ENCODE results near the gene ADGRA1. TPM values are rescaled to one million over a fixed set of nuclear protein-coding genes. Genes with fewer than 3 reads are reported as not detected.

Gene ADGRA1
- total RNA-seq, 2 experiments from 2014 or later, result not detected

DNA sequence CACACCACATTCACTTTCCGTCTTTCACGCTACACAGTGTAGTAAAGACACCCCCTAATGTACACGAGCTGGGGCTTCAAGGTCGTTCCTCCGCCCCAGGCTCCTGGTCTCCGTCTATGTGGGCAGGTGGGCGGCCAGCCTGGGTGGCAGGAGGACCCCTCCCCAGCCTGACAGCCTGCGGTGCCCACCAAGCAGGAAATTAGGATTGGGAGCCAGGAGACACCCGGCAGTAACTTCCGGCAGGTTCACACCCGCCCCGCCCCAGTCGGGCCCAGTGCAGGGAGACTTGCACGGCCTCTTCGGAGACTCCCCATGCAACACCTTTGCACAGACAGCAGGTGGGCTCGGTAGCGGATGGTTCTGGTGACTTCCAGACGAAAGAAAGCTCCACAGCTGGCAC lies 27.7 kb upstream of the ADGRA1 start:
- Mint-ChIP-seq H3K27ac (no peak overlapping the region), H3K27me3 (no peaks in the 10 kb centered on the region), H3K9me3 (no peaks in the 10 kb centered on the region), H3K4me1 (peaks cover 14% of the 10 kb centered on the region), H3K4me3 (no peak overlapping the region), H3K36me3 (ENCODE audit: low read depth) (no peaks in the 10 kb centered on the region)
- ChIA-PET POLR2A (no interaction called here), CTCF (interaction anchor here (1.2 kb wide), 1 partner anchor 13 kb away, joined by 5 read pairs; no protein-coding TSS in a partner anchor)
- no peak for DNase-seq

GRCh38 chr10:133060466-133060865 lies 27.3 kb upstream of the ADGRA1 start:
- H3K36me3 Mint-ChIP-seq (ENCODE audit: low read depth), result no peaks in the 10 kb centered on the region
- peaks cover 14% of the 10 kb centered on the region for H3K4me1 Mint-ChIP-seq
- ChIA-PET CTCF (interaction anchor here (1.2 kb wide), 1 partner anchor 14 kb away, joined by 5 read pairs; no protein-coding TSS in a partner anchor), POLR2A (no interaction called here)
- no peak overlapping the region for H3K27ac Mint-ChIP-seq
- no peak overlapping the region for H3K4me3 Mint-ChIP-seq
- DNase-seq, result no peak
- no peaks in the 10 kb centered on the region for H3K27me3 Mint-ChIP-seq
- no peaks in the 10 kb centered on the region for H3K9me3 Mint-ChIP-seq

GRCh38 chr10:133060881-133061280 lies 26.8 kb upstream of the ADGRA1 start:
- Mint-ChIP-seq H3K27ac (no peak overlapping the region), H3K27me3 (no peaks in the 10 kb centered on the region)
- POLR2A ChIA-PET, result no interaction called here

DNA sequence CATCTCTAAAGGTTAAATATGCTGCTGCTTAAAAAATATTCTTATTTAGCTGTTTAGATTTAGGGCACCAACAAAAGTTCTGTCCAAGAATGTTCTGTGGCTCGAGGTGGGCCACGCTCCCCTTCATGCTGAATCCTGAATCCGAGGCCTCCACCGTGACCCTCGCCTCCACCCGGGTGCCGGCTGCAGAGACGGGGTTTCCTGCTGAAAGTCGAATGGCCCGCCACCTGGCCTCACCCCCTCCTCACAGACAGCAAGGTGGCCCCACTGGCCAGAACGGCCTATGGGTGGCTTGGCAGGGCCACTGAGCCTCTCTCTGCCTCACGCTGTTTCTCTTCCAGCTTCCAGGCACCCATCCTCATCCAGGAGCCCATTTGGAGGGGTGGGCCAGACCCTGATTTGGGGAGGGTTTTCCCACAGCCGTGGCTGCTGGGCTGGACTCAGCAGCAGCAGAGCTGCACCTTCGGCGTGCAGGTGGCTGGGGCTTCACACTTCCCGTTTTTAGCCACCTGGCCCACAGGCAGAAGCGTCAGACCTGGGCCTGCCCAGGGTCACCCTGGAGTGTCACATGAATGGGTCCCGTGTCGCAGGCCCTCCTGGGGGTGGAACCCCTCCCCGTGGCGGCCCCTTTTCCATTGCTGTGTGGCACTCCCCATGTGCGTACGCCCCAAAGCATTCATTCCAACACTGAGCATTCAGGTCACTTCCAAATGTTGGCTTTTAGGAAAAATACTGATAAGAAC lies 26.3 kb upstream of the ADGRA1 start:
- DNase-seq, result no peak
- Mint-ChIP-seq H3K4me3 (no peak overlapping the region), H3K4me1 (peaks cover 14% of the 10 kb centered on the region), H3K27me3 (no peaks in the 10 kb centered on the region), H3K36me3 (ENCODE audit: low read depth) (no peaks in the 10 kb centered on the region), H3K9me3 (no peaks in the 10 kb centered on the region), H3K27ac (no peak overlapping the region)
- POLR2A ChIA-PET, result no interaction called here
- CTCF ChIA-PET, result no interaction called here

More at GRCh38 chr10:133060881-133061280, 26.8 kb upstream of the ADGRA1 start:
- H3K36me3 Mint-ChIP-seq (ENCODE audit: low read depth), result no peaks in the 10 kb centered on the region
- CTCF ChIA-PET, result no interaction called here
- no peaks in the 10 kb centered on the region for H3K9me3 Mint-ChIP-seq
- peaks cover 14% of the 10 kb centered on the region for H3K4me1 Mint-ChIP-seq
- H3K4me3 Mint-ChIP-seq, result no peak overlapping the region
- no peak for DNase-seq

- Mint-ChIP-seq H3K4me3 (no peak overlapping the region), H3K4me1 (peaks cover 14% of the 10 kb centered on the region), H3K27me3 (no peaks in the 10 kb centered on the region), H3K27ac (no peak overlapping the region), H3K36me3 (ENCODE audit: low read depth) (no peaks in the 10 kb centered on the region), H3K9me3 (no peaks in the 10 kb centered on the region)
- ChIA-PET POLR2A (no interaction called here), CTCF (no interaction called here)
- DNase-seq, result no peak
These were observed 25.6 kb upstream of the ADGRA1 start for GRCh38 chr10:133062085-133062484.

GRCh38 chr10:133062635-133063034 lies 25.1 kb upstream of the ADGRA1 start:
- CTCF ChIA-PET, result no interaction called here
- no peak for DNase-seq
- Mint-ChIP-seq H3K27me3 (no peaks in the 10 kb centered on the region), H3K9me3 (no peaks in the 10 kb centered on the region), H3K27ac (no peak overlapping the region), H3K4me3 (no peak overlapping the region), H3K36me3 (ENCODE audit: low read depth) (no peaks in the 10 kb centered on the region), H3K4me1 (peaks cover 12% of the 10 kb centered on the region)
- POLR2A ChIA-PET, result no interaction called here

GRCh38 chr10:133067149-133068105 lies 20.3 kb upstream of the ADGRA1 start:
- Mint-ChIP-seq H3K27me3 (no peaks in the 10 kb centered on the region), H3K9me3 (no peaks in the 10 kb centered on the region), H3K27ac (no peak overlapping the region), H3K36me3 (ENCODE audit: low read depth) (no peaks in the 10 kb centered on the region), H3K4me1 (no peaks in the 10 kb centered on the region), H3K4me3 (no peak overlapping the region)
- CTCF ChIA-PET, result no interaction called here
- POLR2A ChIA-PET, result no interaction called here
- no peak for DNase-seq

- Mint-ChIP-seq H3K9me3 (no peaks in the 10 kb centered on the region), H3K36me3 (ENCODE audit: low read depth) (no peaks in the 10 kb centered on the region), H3K27me3 (no peaks in the 10 kb centered on the region), H3K27ac (no peak overlapping the region), H3K4me3 (no peak overlapping the region), H3K4me1 (no peaks in the 10 kb centered on the region)
- CTCF ChIA-PET, result no interaction called here
- DNase-seq, result no peak
- POLR2A ChIA-PET, result no interaction called here
These were observed 19.4 kb upstream of the ADGRA1 start for GRCh38 chr10:133068111-133069032.

- no peaks in the 10 kb centered on the region for H3K9me3 Mint-ChIP-seq
- DNase-seq, result no peak
- no peaks in the 10 kb centered on the region for H3K4me1 Mint-ChIP-seq
- no peak overlapping the region for H3K4me3 Mint-ChIP-seq
- H3K27me3 Mint-ChIP-seq, result no peaks in the 10 kb centered on the region
- no peak overlapping the region for H3K27ac Mint-ChIP-seq
- CTCF ChIA-PET, result no interaction called here
- POLR2A ChIA-PET, result no interaction called here
- no peaks in the 10 kb centered on the region for H3K36me3 Mint-ChIP-seq (ENCODE audit: low read depth)
These were observed 18.6 kb upstream of the ADGRA1 start for GRCh38 chr10:133069033-133069525.

- Mint-ChIP-seq H3K9me3 (no peaks in the 10 kb centered on the region), H3K36me3 (ENCODE audit: low read depth) (no peaks in the 10 kb centered on the region), H3K4me3 (no peak overlapping the region), H3K27ac (no peak overlapping the region), H3K27me3 (no peaks in the 10 kb centered on the region), H3K4me1 (no peaks in the 10 kb centered on the region)
- POLR2A ChIA-PET, result no interaction called here
- no peak for DNase-seq
- CTCF ChIA-PET, result interaction anchor here (0.6 kb wide), 1 partner anchor 90 kb away, joined by 3 read pairs; no protein-coding TSS in a partner anchor
These were observed 17.3 kb upstream of the ADGRA1 start for GRCh38 chr10:133070405-133070804.

DNA sequence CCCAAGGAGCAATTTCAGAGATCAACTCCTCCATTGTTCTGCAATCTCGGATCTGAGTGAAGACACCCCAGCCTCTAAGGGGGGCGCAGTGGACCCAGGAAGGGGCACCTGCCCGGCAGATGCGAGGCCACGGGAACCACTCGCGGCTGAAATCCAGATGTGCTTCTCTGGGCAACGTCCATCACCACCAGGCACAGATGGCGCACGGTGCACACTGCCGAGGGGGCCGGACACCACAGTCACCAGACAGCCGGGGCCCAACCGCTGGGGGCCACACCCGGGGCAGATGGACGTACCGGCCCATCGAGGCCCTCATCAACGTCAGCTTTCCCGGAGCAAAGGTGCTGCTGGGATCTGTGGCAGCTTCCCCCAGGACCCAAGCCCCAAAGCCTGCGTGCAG lies 16.9 kb upstream of the ADGRA1 start:
- no peaks in the 10 kb centered on the region for H3K9me3 Mint-ChIP-seq
- H3K27me3 Mint-ChIP-seq, result no peaks in the 10 kb centered on the region
- H3K4me3 Mint-ChIP-seq, result no peak overlapping the region
- ChIA-PET CTCF (interaction anchor here (0.6 kb wide), 1 partner anchor 90 kb away, joined by 3 read pairs; no protein-coding TSS in a partner anchor), POLR2A (no interaction called here)
- no peaks in the 10 kb centered on the region for H3K4me1 Mint-ChIP-seq
- H3K27ac Mint-ChIP-seq, result no peak overlapping the region
- no peak for DNase-seq
- H3K36me3 Mint-ChIP-seq (ENCODE audit: low read depth), result no peaks in the 10 kb centered on the region

DNA sequence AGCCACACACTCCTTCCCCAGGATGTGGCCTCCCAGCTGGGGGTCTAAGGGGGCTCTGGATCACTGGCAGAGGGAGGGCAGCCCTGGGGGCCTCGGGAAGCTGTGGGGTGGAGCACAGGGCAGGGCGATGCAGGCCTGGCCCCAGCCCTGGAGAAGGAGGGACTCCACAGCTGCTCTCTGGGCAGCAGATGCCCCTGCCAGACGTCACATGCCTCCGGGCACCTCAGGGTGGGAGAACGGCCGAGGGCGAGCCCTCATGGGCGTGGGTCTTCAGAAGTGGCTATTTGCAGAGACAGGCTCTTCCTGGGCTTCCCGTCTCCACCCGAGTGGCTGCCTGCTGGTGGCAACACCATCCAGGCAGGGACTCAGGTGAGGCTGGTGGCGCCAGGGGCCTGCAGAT lies 16.0 kb upstream of the ADGRA1 start:
- no peak for DNase-seq
- no peak overlapping the region for H3K4me3 Mint-ChIP-seq
- CTCF ChIA-PET, result no interaction called here
- no peaks in the 10 kb centered on the region for H3K36me3 Mint-ChIP-seq (ENCODE audit: low read depth)
- no peaks in the 10 kb centered on the region for H3K9me3 Mint-ChIP-seq
- no peaks in the 10 kb centered on the region for H3K4me1 Mint-ChIP-seq
- POLR2A ChIA-PET, result no interaction called here
- H3K27me3 Mint-ChIP-seq, result no peaks in the 10 kb centered on the region
- no peak overlapping the region for H3K27ac Mint-ChIP-seq

Measured in activated CD4-positive, alpha-beta T cell treated with anti-CD3 and anti-CD28 coated beads, Interleukin-2, amount 10 ng/mL, durations not matched to agents 7 days and 5 days (primary cell).